Nephron progenitor cell (in vitro differentiated cells): ENCODE results near the gene WDR88.

Experiments used
- DNase-seq: peaks from one replicate; pipeline ENCODE4 v3.0.0; 2021
- H3K27ac Mint-ChIP-seq: 2 replicates; pipeline ENCODE4 v1.8.0; 2021; ENCODE audit warnings: mild to moderate bottlenecking, moderate library complexity, mixed read lengths
- H3K27me3 Mint-ChIP-seq: 2 replicates; pipeline ENCODE4 v1.8.0; 2021; ENCODE audit warnings: mild to moderate bottlenecking, low read depth, mixed read lengths; ENCODE audit not compliant: poor library complexity
- H3K36me3 Mint-ChIP-seq: 2 replicates; pipeline ENCODE4 v1.8.0; 2021; ENCODE audit warnings: low read depth, mixed read lengths
- H3K4me1 Mint-ChIP-seq: 2 replicates; pipeline ENCODE4 v1.8.0; 2021; ENCODE audit warnings: mixed read lengths
- H3K4me3 Mint-ChIP-seq: 2 replicates; pipeline ENCODE4 v1.8.0; 2021; ENCODE audit warnings: mild to moderate bottlenecking, moderate library complexity, mixed read lengths
- H3K9me3 Mint-ChIP-seq: 2 replicates; pipeline ENCODE4 v1.8.0; 2021; ENCODE audit warnings: mild to moderate bottlenecking, moderate library complexity, mixed read lengths
- TF ChIP-seq, protein P1 (sequence below): fragments of 200-600 bp; sonication (generic); IDR thresholded peaks from 2 replicates; pipeline ENCODE4 v1.5.0; 2021; ENCODE audit warnings: antibody characterized with exemption

WDR88 gene, protein sequence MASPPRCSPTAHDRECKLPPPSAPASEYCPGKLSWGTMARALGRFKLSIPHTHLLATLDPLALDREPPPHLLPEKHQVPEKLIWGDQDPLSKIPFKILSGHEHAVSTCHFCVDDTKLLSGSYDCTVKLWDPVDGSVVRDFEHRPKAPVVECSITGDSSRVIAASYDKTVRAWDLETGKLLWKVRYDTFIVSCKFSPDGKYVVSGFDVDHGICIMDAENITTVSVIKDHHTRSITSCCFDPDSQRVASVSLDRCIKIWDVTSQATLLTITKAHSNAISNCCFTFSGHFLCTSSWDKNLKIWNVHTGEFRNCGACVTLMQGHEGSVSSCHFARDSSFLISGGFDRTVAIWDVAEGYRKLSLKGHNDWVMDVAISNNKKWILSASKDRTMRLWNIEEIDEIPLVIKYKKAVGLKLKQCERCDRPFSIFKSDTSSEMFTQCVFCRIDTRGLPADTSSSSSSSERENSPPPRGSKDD

DNA sequence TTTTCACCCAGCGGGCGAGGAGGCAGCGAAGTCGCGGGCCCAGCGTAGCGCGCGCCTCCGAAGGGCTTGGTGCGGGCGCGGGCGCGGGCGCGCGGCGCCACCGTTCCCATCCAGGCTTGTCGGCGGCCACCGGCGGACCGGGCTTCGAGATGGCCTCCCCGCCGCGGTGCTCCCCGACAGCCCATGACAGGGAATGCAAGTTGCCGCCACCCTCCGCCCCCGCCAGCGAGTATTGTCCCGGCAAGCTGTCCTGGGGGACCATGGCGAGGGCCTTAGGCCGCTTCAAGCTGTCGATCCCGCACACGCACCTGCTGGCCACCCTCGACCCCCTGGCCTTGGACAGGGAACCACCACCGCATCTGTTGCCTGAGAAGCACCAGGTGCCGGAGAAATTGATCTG lies at the start of gene WDR88:
TSS of gene WDR88 (plus strand) at position 94 of the 400 bp plus-strand sequence. CDS start at position 150, 56 bp downstream.
- Mint-ChIP-seq H3K27me3 (peaks cover 25% of the 10 kb centered on the region), H3K36me3 (peaks cover 30% of the 10 kb centered on the region), H3K4me1 (peaks cover 6% of the 10 kb centered on the region), H3K27ac (no peak within 1 kb of the TSS), H3K9me3 (no peaks in the 10 kb centered on the region), H3K4me3 (no peak within 1 kb of the TSS)
- no peak for DNase-seq
- TF ChIP-seq, protein P1, sequence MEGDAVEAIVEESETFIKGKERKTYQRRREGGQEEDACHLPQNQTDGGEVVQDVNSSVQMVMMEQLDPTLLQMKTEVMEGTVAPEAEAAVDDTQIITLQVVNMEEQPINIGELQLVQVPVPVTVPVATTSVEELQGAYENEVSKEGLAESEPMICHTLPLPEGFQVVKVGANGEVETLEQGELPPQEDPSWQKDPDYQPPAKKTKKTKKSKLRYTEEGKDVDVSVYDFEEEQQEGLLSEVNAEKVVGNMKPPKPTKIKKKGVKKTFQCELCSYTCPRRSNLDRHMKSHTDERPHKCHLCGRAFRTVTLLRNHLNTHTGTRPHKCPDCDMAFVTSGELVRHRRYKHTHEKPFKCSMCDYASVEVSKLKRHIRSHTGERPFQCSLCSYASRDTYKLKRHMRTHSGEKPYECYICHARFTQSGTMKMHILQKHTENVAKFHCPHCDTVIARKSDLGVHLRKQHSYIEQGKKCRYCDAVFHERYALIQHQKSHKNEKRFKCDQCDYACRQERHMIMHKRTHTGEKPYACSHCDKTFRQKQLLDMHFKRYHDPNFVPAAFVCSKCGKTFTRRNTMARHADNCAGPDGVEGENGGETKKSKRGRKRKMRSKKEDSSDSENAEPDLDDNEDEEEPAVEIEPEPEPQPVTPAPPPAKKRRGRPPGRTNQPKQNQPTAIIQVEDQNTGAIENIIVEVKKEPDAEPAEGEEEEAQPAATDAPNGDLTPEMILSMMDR = no peak

DNA sequence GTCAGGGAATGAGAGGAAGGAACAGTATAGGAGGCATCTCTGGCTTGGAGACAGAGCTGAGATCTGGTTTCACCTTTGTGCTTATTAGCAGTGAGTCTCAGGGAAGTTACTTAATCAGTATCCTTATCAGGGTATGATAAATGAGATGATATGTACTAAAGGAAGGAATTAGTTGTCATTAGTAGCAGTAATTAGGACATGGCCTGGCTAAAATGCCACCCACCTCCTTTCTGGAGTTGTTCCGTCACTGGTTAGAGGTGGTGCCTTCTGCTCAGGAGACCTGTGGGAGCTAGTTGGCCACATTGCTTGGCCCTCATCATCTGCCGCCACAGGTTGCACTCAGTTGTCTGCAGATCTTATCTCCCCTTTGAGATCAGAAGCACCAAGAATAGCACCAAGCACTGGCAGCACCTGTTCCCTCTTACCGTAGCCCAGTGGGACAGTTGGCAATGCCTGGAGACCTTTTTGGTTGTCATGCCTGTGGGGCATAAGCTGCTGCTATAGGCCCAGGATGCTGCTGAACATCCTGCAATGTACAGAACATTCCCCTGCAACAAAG lies 46.3 kb upstream of the WDR88 start:
- H3K36me3 Mint-ChIP-seq = peaks cover 16% of the 10 kb centered on the region
- no peaks in the 10 kb centered on the region for H3K27me3 Mint-ChIP-seq
- no peak for DNase-seq
- H3K9me3 Mint-ChIP-seq = no peaks in the 10 kb centered on the region
- no peak overlapping the region for H3K27ac Mint-ChIP-seq
- no peak overlapping the region for H3K4me3 Mint-ChIP-seq
- TF ChIP-seq, protein P1 = no peak
- H3K4me1 Mint-ChIP-seq = peaks cover 15% of the 10 kb centered on the region

DNA sequence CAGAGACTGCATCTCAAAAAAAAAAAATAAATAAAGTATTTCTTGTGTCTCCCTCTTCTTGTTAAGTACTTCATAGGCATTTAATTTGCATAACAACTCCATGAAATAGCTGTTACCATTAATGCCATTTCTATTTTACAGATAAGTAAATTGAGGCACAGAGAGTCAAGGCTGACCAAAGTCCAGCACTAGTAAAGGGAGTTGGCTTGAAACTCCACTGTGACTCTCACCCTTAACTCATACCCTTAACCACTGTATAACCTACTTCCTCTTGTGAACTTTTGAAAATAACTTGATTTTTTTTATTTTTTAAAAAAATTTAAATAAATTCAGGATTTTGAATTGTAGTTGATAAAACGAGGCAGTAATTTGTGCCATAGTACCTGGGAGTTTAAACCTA lies 45.0 kb upstream of the WDR88 start:
- no peak for DNase-seq
- peaks cover 4% of the 10 kb centered on the region for H3K4me1 Mint-ChIP-seq
- H3K27ac Mint-ChIP-seq = no peak overlapping the region
- TF ChIP-seq, protein P1 = no peak
- no peaks in the 10 kb centered on the region for H3K27me3 Mint-ChIP-seq
- no peak overlapping the region for H3K4me3 Mint-ChIP-seq
- H3K9me3 Mint-ChIP-seq = no peaks in the 10 kb centered on the region
- peaks cover 20% of the 10 kb centered on the region for H3K36me3 Mint-ChIP-seq

DNA sequence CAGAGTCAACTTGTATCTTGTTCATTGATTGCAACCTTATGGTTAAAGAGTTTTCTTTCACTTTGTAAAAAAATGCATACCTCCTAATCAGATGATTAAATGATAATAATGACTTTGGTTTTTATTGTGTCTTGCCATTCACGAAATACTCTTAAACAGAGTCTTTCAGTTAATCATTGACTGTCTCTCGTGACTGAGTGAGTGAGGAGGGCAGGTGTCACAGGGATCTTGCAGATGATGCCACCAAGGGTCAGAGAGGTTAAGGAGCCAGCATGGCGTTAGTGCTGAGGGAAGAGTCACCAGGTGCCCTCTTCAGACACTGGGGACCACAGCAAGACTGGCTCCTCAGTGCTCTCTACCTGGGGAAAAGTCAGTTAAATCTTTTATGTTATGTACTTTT lies 42.9 kb upstream of the WDR88 start:
- DNase-seq = no peak
- H3K36me3 Mint-ChIP-seq = peaks cover 29% of the 10 kb centered on the region
- peak overlapping the region; percentile 18 for H3K27ac Mint-ChIP-seq
- no peak overlapping the region for H3K4me3 Mint-ChIP-seq
- no peaks in the 10 kb centered on the region for H3K4me1 Mint-ChIP-seq
- H3K9me3 Mint-ChIP-seq = no peaks in the 10 kb centered on the region
- TF ChIP-seq, protein P1 = no peak
- no peaks in the 10 kb centered on the region for H3K27me3 Mint-ChIP-seq

DNA sequence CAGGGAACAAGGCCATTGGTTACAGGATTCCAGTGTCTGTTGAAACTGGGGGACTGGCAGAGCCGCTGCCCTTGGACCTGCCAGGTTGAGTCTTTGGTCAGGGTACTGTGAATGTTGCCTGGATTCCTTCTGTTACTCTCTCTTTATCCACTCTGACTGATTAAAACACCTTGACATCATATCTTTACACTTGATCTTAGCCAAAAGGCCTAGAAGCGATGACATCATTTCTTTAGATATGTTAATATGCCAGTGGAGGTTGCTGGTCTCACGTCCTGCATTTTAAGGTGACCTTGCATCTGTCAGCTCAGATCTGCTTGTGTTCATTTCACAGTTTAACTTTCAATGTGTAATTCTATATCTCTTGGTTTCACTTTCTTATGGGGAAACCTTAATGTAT lies 41.7 kb upstream of the WDR88 start:
- no peak overlapping the region for H3K4me3 Mint-ChIP-seq
- H3K36me3 Mint-ChIP-seq = peaks cover 31% of the 10 kb centered on the region
- H3K27ac Mint-ChIP-seq = no peak overlapping the region
- DNase-seq = no peak
- TF ChIP-seq, protein P1 = no peak
- no peaks in the 10 kb centered on the region for H3K4me1 Mint-ChIP-seq
- H3K27me3 Mint-ChIP-seq = no peaks in the 10 kb centered on the region
- no peaks in the 10 kb centered on the region for H3K9me3 Mint-ChIP-seq
